ENCODE measurements around the gene BICC1.
"Not testable (repeated sequence)": the region's sequence is repeated elsewhere in the genome, so short reads cannot be mapped to it uniquely, and the experiment has no call there.

BICC1 gene

DNA sequence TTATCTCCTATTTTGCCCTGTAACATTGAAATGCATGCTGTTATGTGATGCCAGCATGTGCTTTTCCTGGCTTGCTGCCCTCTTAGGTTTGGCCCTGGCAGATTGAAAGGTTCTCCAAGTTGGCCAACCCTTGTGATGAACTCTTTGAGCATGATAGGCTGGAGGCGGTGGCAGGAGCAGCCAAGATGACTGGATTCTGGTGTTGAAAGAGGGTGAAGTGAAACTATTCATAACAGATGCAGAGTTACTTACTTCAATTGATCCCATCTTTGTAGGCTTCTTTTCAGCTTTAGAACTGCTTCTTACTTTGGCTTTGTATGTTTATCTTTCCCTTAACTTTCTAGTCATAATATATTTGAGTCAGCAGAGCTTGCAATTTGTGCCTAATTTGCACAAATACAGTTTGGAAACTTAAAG, 57.6 kb downstream of the BICC1 start:
- DNase-seq: no peak

DNA sequence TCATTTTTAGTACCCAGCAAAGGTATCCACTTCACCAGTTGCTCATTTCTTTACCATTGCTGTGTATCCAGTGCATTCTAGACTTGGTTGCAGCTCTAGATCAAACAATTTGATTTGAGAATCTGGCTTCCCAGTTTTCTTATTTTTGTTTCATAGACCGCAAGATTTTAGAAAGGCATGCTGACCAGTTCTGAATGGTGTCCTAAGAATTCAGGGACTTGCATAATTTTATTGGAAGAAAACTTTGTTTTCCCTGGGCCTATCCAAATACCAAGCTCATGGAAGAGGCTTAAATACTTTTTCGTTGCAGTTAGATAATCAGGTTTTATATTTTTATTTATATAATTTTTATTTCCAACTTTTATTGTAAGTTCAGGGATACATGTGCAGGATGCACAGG, 58.3 kb downstream of the BICC1 start:
- no peak for DNase-seq

GRCh38 chr10:58573144-58573543, 60.5 kb downstream of the BICC1 start:
- DNase-seq: no peak

GRCh38 chr10:58574058-58574457, 61.4 kb downstream of the BICC1 start:
- no peak for DNase-seq

DNA sequence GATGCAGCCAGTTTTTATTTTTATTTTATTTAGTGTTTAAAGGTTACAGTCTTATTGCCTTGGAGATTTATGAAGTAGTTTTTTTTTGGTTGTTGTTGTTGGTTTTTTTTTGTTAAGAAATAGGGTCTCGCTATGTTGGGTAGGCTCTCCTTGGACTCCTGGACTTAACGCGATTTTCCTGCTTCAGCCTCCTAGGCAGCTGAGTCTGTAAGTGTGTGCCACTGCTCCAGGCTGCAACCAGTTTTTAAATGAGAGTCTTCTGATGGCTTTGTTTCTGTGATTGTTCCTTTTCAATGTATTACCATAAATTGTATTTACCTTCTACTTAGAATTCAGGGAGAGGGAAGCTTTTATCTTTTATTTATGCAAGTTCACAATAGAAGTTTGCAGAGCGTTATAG, 62.8 kb downstream of the BICC1 start:
- no peak for DNase-seq

- DNase-seq: no peak
Measured at GRCh38 chr10:58576751-58577436, 64.2 kb downstream of the BICC1 start.

DNA sequence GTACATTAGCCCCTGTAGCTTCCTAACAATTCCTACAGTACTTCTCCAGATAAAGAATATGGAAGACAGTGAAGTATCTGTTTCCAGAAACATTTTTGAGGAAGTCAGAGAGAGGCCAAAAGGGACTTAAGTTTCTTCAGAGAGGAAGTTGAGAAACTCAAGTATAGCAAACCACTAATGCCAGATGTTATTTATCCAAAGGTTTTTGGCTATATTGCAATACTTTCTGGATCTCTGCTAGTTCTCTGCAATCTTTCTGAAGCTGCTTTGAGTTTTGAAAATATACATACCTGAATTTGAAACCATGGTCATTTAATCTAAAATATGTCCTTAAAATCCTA, 64.7 kb downstream of the BICC1 start:
- no peak for DNase-seq

GRCh38 chr10:58578366-58578765, 65.7 kb downstream of the BICC1 start:
- DNase-seq: no peak

DNA sequence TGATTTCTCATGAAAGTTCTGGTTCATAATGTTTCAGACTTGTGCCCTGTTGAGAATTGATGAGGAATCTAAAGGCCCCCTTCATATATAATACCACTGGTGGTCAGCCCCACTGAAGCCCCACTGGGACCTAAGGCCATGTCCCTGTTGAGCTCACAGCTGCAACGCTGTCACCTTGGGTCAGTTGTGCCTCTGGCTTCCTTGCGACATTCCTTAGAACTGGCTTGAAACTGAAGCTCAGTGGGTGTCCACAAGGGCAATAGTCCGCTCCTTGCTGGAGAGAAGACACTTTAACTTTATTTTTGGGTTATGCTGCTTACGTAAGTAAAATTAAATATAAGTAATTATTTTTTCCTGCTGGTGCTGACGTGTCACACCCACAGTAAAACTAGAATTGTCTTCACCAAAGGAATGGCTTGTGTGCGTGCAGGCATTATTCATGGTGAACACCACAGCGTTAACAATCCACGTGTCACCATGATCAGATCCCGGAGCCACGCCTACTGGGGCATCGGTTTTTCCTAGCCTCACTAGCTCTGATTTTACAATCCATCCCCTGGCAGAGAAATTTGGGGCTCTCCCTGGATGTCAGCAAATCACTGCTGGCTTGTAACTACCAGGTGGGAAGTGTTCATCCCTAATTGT, 66.5 kb downstream of the BICC1 start:
- no peak for DNase-seq

DNA sequence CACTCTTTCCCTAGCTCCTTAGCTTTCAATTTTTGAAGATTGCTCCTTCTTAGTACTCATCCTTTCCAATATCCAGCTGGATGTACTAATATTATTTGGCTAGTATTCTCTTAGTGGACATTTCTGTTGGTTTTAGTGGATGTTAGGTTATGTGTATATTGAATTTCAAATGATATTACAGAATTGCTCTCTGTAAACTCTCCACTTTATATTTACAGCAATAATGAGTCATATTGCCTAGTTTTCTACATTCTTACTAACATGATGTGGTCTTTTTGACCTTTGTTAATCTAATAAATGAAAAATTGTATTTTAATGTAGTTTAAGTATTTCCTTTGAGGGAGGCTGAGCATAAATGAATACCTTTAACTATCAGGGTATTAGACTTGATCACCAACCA, 69.4 kb downstream of the BICC1 start:
- no peak for DNase-seq

DNA sequence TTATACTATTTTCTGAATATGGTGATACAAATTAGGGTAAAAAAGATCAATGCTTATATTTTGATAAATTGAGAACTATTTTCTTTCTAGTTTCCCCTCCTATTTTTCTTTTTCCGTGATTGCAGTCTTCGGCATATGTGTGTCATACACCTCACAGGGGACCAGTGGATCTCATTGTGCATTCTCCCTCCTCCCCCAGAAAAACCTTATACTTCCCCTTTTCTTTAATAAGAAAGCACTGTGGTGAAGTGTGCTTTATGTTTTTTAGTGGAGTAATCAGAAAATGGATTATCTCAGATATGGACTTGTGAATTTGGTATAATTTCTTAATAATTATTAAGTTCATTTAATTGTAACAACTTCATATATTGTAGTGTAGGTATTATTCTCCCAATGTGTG, 72.8 kb downstream of the BICC1 start:
- no peak for DNase-seq

- DNase-seq: no peak
Measured at GRCh38 chr10:58586282-58587245, 73.9 kb downstream of the BICC1 start.

GRCh38 chr10:58587676-58588075, 75.0 kb downstream of the BICC1 start:
- DNase-seq: no peak

DNA sequence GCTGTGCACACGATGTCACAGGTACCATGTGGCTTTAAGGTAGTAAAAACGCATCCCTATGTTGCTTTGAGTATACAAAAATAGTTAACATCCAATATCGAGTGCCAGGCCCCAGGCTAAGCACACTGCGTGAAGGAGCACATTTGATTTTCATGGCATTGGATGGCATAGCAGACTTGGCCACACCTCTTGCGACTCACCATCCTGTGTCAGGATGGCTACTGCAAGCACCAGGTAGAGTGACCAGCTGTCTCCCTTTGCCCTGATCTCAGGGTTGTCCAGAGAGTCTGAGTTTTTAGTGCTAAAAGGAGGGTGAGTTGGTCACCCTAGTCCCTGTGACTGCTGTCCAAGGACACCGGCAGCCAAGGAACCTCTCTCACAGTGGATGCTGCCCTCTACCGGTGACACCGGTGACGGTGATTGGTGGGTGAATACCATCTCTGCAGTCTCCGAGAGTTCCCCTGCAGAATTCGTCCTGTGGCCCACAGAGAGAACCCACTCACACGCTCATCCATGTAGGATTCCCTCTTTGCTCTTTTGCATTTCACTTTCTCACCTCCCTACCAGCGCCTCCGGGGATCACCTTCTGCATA, 76.1 kb downstream of the BICC1 start:
- DNase-seq: no peak

GRCh38 chr10:58590152-58590840, 77.6 kb downstream of the BICC1 start:
- DNase-seq: no peak

GRCh38 chr10:58590924-58591323, 78.3 kb downstream of the BICC1 start:
- no peak for DNase-seq

- no peak for DNase-seq
Measured at GRCh38 chr10:58593008-58593407, 80.3 kb downstream of the BICC1 start.

DNA sequence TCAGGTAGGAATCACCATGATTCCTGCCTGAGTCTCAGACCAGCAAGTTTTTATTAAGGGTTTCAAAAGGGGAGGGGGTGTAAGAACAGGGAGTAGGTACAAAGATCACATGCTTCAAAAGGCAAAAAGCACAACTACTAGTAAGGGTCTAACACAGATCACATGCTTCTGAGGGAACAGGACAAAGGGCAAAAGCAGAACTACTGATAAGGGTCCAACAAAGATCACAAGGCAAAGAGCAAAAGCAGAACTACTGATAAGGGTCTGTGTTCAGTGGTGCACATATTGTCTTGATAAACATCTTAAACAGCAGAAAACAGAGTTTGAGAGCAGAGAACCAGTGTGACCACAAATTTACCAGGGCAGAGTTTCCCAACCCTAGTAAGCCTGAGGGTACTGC, 84.5 kb downstream of the BICC1 start:
- DNase-seq: not testable (repeated sequence)

DNA sequence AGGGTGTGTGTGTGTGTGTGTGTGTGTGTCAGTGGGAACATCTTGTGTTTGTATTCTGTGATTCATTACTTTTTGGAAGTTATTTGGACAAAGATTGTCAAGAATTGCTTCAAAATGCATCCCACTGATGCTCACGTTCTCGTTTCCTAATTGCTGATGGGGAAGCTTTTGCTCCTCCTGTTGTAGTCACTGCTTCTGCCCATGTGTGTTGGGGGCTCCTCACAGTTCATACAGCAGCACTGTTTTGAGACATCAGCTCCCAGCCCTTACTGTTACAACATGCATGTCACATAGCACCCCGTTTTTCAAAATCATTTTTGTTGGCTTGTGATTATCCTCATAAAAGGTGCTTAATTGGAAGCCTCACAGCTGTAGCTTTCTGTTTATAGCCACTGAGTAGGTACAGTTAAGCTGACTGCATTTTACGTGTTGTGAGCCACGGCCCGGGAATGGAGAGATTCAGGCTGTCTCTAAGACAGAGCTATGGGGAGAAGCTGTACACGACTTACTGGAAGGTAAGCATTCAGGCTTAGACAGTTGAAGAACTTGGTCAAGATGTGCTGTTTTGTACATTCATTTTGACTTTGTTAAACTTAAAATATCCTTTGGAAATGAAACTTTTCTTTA, 87.4 kb downstream of the BICC1 start:
- DNase-seq: no peak

- no peak for DNase-seq
Measured at GRCh38 chr10:58608351-58608750, 95.7 kb downstream of the BICC1 start.

DNA sequence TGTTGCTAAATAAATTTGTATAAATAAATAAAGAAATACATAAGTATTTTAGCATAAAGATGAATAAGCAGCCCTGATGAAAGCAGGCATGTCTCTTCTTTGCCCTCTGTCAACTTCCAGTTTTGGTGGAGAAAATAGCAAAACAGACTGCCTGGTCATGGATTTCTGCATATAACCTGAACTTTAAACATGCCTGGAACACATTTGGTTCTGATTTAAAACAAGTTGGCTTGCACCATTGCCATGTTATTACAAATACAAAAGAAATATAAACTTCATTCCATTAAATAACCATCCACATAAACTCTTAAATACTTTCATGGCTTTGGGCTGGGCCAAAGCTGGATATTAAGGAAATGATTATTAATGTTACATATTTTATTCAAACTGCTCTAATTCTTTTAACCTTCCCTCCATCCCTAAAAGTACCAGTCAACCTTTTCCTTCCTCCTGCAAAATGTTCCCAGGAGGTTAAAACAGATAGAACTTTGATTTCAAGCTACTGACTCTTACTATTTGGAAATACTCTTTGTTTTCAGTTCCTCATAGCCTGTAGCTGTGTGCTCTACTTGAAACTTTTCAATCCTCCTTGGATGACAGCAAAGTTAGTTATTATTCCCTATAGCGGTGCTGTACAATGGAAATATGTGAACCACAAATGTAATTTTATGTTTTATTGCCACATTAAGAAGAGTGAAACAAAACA, 96.3 kb downstream of the BICC1 start:
- no peak for DNase-seq

Data from NK-92 treated with Interleukin-12 subunit alpha and Interleukin-12 subunit beta, amount 100 ng/mL, for 24 hours (cell line).